GM23338 (cell line): ENCODE results near the gene NFIC. TPM values are rescaled to one million over a fixed set of nuclear protein-coding genes. Genes with fewer than 3 reads are reported as not detected.
A peak's percentile ranks its signal among the peaks of the same experiment; 100 is the strongest.

Source experiments
- ATAC-seq: fragments of 200-7000 bp; cut with Tn5 transposase; 3 replicates; pipeline ENCODE4 v1.9.1; 2020
- DNase-seq: peaks from one replicate; pipeline ENCODE4 v3.0.0-alpha.2; 2015; ENCODE audit warnings: low spot score
- H2AFZ ChIP-seq: fragments of 200-600 bp; sonication (generic); 2 replicates; pipeline ENCODE4 v1.8.0; 2016; ENCODE audit warnings: antibody characterized with exemption, mild to moderate bottlenecking, moderate library complexity
- H3F3A ChIP-seq: fragments of 200-600 bp; sonication (generic); replicated peaks from 2 replicates; pipeline ENCODE4 v1.8.0; 2017; ENCODE audit warnings: antibody characterized with exemption, mixed run types, low read depth
- H3K27ac ChIP-seq: fragments of 200-600 bp; sonication (generic); 2 replicates; pipeline ENCODE4 v1.6.1; 2016; ENCODE audit warnings: low read depth
- H3K27me3 ChIP-seq: fragments of 200-600 bp; sonication (generic); 2 replicates; pipeline ENCODE4 v1.8.0; 2016; ENCODE audit warnings: mild to moderate bottlenecking, mixed run types, moderate library complexity; ENCODE audit not compliant: insufficient read depth
- H3K36me3 ChIP-seq: fragments of 200-600 bp; sonication (generic); 2 replicates; pipeline ENCODE4 v1.8.0; 2016; ENCODE audit warnings: mild to moderate bottlenecking; ENCODE audit not compliant: insufficient read depth
- H3K4me1 ChIP-seq: fragments of 200-600 bp; sonication (generic); 2 replicates; pipeline ENCODE4 v1.8.0; 2016; ENCODE audit warnings: mild to moderate bottlenecking, moderate library complexity; ENCODE audit not compliant: insufficient read depth
- H3K4me2 ChIP-seq: fragments of 200-600 bp; sonication (generic); 2 replicates; pipeline ENCODE4 v1.7.1; 2017; ENCODE audit warnings: mixed run types
- H3K4me3 ChIP-seq: fragments of 200-600 bp; sonication (generic); 2 replicates; pipeline ENCODE4 v1.6.1; 2016; ENCODE audit warnings: mixed run types
- H3K79me2 ChIP-seq: fragments of 200-600 bp; sonication (generic); replicated peaks from 2 replicates; pipeline ENCODE4 v1.8.0; 2017; ENCODE audit warnings: mild to moderate bottlenecking; ENCODE audit not compliant: insufficient read depth
- H3K9me2 ChIP-seq: fragments of 200-600 bp; sonication (generic); 2 replicates; pipeline ENCODE4 v1.8.0; 2017; ENCODE audit not compliant: insufficient read depth
- H4K20me1 ChIP-seq: fragments of 200-600 bp; sonication (generic); replicated peaks from 2 replicates; pipeline ENCODE4 v1.8.0; 2017; ENCODE audit warnings: mild to moderate bottlenecking; ENCODE audit not compliant: insufficient read depth
- H3K27ac Mint-ChIP-seq: 2 replicates; pipeline ENCODE4 v1.8.0; 2020; ENCODE audit warnings: inconsistent platforms, mild to moderate bottlenecking, moderate library complexity, mixed read lengths
- H3K27me3 Mint-ChIP-seq: 3 replicates; pipeline ENCODE4 v1.8.0; 2022; ENCODE audit warnings: low read depth, mild to moderate bottlenecking, moderate library complexity, mixed read lengths, inconsistent platforms; ENCODE audit not compliant: insufficient read depth, poor library complexity
- H3K36me3 Mint-ChIP-seq: 3 replicates; pipeline ENCODE4 v1.8.0; 2021; ENCODE audit warnings: low read depth, mild to moderate bottlenecking, inconsistent platforms, moderate library complexity, mixed read lengths
- H3K4me1 Mint-ChIP-seq: 3 replicates; pipeline ENCODE4 v1.8.0; 2020; ENCODE audit warnings: mild to moderate bottlenecking, inconsistent platforms, mixed read lengths
- H3K4me3 Mint-ChIP-seq: 3 replicates; pipeline ENCODE4 v1.8.0; 2021; ENCODE audit warnings: moderate library complexity, mild to moderate bottlenecking, inconsistent platforms, mixed read lengths
- H3K9me3 Mint-ChIP-seq: 3 replicates; pipeline ENCODE4 v1.8.0; 2020; ENCODE audit warnings: moderate library complexity, mild to moderate bottlenecking, inconsistent platforms, mixed read lengths
- CREB1 ChIP-seq: fragments of 250-450 bp; sonication (Bioruptor Pico); IDR thresholded peaks from 2 replicates; pipeline ENCODE4 v1.5.0; 2020; ENCODE audit warnings: low read depth, mild to moderate bottlenecking, moderate library complexity
- CTCF ChIP-seq, 2 experiments: fragments of 200-600 bp in 1 of 2; sonication (generic) in 1 of 2; conservative IDR thresholded peaks; 2 replicates each; pipeline versions ENCODE4 v1.5.1 to v1.6.1; 2016 to 2017; ENCODE audit warnings: antibody characterized with exemption in 2 of 2, low read depth in 2 of 2, mild to moderate bottlenecking in 2 of 2, moderate library complexity in 1 of 2
- EZH2 ChIP-seq: fragments of 200-600 bp; sonication (generic); IDR thresholded peaks from one replicate; pipeline ENCODE4 v1.8.0; 2017; ENCODE audit warnings: antibody characterized with exemption, mild to moderate bottlenecking, low read depth; ENCODE audit not compliant: unreplicated experiment
- NANOG ChIP-seq: IDR thresholded peaks from 2 replicates; pipeline ENCODE4 v1.6.1; 2016; ENCODE audit warnings: antibody characterized with exemption, borderline replicate concordance
- POLR2AphosphoS5 ChIP-seq: IDR thresholded peaks from 2 replicates; pipeline ENCODE4 v1.6.1; 2016; ENCODE audit warnings: antibody characterized with exemption, low read depth
- ZNF114 ChIP-seq: fragments of 250-450 bp; sonication (Bioruptor Pico); IDR thresholded peaks from 2 replicates; pipeline ENCODE4 v1.5.0; 2020; ENCODE audit warnings: mild to moderate bottlenecking, moderate library complexity
- ZNF462 ChIP-seq: fragments of 250-450 bp; sonication (Bioruptor Pico); IDR thresholded peaks from 2 replicates; pipeline ENCODE4 v1.5.0; 2020; ENCODE audit warnings: mild to moderate bottlenecking, moderate library complexity
- polyA plus RNA-seq: library from polyadenylated mRNA; unstranded; fragments of >200 nt; fragmentation: Nextera tagmentation; extraction: Ambion mirVana; gene quantifications from 2 replicates; pipeline ENCODE4 v1.2.1, GENCODE V29; 2016
- total RNA-seq: library from RNA; depleted of rRNA; stranded (reverse); fragments of >200 nt; shearing (Covaris generic); gene quantifications from 2 replicates; pipeline ENCODE4 v1.2.3, GENCODE V29; 2014
- TF ChIP-seq, protein P1 (sequence below): IDR thresholded peaks from one replicate; pipeline ENCODE4 v1.6.1; 2018; ENCODE audit warnings: antibody characterized with exemption; ENCODE audit not compliant: unreplicated experiment
- TF ChIP-seq, protein P2 (sequence below): IDR thresholded peaks from 2 replicates; pipeline ENCODE4 v1.6.1; 2016; ENCODE audit warnings: antibody characterized with exemption

NFIC gene
- total and polyA plus RNA-seq, 2 experiments from 2014 or later = 1.3 to 5.3 TPM

DNA sequence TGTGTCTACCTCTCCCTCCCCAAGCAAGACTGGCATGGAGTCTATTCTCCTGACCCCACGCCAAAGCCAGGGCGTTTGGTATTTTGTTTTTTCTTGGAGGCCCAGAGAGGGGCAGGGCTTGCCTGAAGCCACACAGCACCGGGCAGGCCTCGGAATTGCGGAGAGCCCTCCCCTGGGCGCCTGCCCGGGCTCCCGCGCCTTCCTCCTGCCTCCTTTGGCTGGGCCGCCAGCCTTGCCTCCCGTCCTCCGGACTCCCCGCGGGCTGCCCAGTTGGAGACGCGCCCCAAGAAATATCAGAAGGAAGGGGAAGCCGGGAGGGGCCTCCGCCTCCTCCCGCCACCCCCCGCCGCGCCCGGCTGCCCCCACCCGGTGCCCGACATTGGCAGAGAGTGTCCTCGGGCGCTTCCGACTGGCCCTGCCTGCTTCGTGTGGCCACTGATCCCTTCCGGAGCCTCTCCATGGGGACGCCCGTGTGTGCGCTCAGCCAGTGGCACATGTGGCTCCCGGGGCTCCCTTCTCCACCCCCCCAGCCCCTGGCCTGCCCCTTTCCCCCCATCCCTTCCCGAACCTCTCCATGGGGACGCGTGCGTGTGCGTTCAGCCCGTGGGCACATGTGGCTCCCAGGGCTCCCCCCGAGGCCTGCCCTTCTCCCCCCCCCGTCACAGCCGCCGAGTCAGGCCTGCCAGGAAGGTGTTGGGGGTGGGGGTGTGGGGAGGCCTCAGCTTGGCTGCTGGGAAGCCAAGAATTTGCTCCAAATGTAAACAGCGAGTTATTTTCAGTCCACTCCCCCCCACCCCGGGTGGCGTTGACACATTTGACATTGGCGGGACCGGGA lies 37.3 kb downstream of the NFIC start (continued):
- TF ChIP-seq, protein P1, sequence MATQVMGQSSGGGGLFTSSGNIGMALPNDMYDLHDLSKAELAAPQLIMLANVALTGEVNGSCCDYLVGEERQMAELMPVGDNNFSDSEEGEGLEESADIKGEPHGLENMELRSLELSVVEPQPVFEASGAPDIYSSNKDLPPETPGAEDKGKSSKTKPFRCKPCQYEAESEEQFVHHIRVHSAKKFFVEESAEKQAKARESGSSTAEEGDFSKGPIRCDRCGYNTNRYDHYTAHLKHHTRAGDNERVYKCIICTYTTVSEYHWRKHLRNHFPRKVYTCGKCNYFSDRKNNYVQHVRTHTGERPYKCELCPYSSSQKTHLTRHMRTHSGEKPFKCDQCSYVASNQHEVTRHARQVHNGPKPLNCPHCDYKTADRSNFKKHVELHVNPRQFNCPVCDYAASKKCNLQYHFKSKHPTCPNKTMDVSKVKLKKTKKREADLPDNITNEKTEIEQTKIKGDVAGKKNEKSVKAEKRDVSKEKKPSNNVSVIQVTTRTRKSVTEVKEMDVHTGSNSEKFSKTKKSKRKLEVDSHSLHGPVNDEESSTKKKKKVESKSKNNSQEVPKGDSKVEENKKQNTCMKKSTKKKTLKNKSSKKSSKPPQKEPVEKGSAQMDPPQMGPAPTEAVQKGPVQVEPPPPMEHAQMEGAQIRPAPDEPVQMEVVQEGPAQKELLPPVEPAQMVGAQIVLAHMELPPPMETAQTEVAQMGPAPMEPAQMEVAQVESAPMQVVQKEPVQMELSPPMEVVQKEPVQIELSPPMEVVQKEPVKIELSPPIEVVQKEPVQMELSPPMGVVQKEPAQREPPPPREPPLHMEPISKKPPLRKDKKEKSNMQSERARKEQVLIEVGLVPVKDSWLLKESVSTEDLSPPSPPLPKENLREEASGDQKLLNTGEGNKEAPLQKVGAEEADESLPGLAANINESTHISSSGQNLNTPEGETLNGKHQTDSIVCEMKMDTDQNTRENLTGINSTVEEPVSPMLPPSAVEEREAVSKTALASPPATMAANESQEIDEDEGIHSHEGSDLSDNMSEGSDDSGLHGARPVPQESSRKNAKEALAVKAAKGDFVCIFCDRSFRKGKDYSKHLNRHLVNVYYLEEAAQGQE = no peak
- TF ChIP-seq, protein P2, sequence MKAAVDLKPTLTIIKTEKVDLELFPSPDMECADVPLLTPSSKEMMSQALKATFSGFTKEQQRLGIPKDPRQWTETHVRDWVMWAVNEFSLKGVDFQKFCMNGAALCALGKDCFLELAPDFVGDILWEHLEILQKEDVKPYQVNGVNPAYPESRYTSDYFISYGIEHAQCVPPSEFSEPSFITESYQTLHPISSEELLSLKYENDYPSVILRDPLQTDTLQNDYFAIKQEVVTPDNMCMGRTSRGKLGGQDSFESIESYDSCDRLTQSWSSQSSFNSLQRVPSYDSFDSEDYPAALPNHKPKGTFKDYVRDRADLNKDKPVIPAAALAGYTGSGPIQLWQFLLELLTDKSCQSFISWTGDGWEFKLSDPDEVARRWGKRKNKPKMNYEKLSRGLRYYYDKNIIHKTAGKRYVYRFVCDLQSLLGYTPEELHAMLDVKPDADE = no peak
- TF ChIP-seq CREB1 (CRISPR knock-in tag) = no peak
- no peak for TF ChIP-seq NANOG

- Histone ChIP-seq H3K27me3 (no peaks in the 10 kb centered on the region), H3K4me1 (no peaks in the 10 kb centered on the region), H3K9me2 (no peaks in the 10 kb centered on the region), H2AFZ (peak overlapping the region; percentile 96), H4K20me1 (no peaks in the 10 kb centered on the region), H3K4me3 (no peak overlapping the region), H3K79me2 (no peaks in the 10 kb centered on the region), H3K4me2 (no peak overlapping the region), H3K36me3 (no peaks in the 10 kb centered on the region), H3K27ac (no peak overlapping the region), H3F3A (no peaks in the 10 kb centered on the region)
- no peak overlapping the region for H3K4me3 Mint-ChIP-seq
- peaks cover 18% of the 10 kb centered on the region for H3K27me3 Mint-ChIP-seq
- DNase-seq = peak; percentile 56
- peaks cover 4% of the 10 kb centered on the region; the same call in 2 of the 3 replicates for H3K9me3 Mint-ChIP-seq
- no peaks in the 10 kb centered on the region for H3K36me3 Mint-ChIP-seq
- ATAC-seq = peak; percentile 46
- peaks cover 7% of the 10 kb centered on the region; the same call in 2 of the 3 replicates for H3K4me1 Mint-ChIP-seq
- no peak overlapping the region for H3K27ac Mint-ChIP-seq
- TF ChIP-seq NANOG = no peak
- no peak for TF ChIP-seq POLR2AphosphoS5
- TF ChIP-seq EZH2 = no peak
- no peak for TF ChIP-seq ZNF462 (CRISPR knock-in tag)
- TF ChIP-seq CREB1 (CRISPR knock-in tag) = no peak
- no peak for TF ChIP-seq CTCF (conservative IDR thresholded peaks at IDR 0.05; ENCODE audit: low read depth in 2 of 2)
- no peak for TF ChIP-seq ZNF114
Measured at GRCh38 chr19:3404324-3405260, 38.2 kb downstream of the NFIC start.
